ENCODE data around the gene MID1IP1.

GRCh38 chrX:38817004-38817703, 15.9 kb downstream of the MID1IP1 start:
- TF ChIP-seq CTCF (IDR thresholded peaks at IDR 0.05; ENCODE audit: borderline replicate concordance, extremely low read depth, low read length, poor library complexity, severe bottlenecking) (no peak), EZH2 (IDR thresholded peaks at IDR 0.05; ENCODE audit: borderline replicate concordance, low read depth, low read length, severe bottlenecking) (no peak)
